Motor neuron (in vitro differentiated cells): Measurements from ENCODE around the gene TMEM161B. TPM values are rescaled to one million over a fixed set of nuclear protein-coding genes. Genes with fewer than 3 reads are reported as not detected.
A peak's percentile ranks its signal among the peaks of the same experiment; 100 is the strongest.
"Not testable (repeated sequence)": the region's sequence is repeated elsewhere in the genome, so short reads cannot be mapped to it uniquely, and the experiment has no call there.

Source experiments
- ATAC-seq, 8 experiments: fragments of 200-7000 bp; cut with Tn5 transposase; replicated peaks in 6 of 8; 2 replicates each; pipeline ENCODE4 v1.8.0; 2021; ENCODE audit warnings: mild to moderate bottlenecking in 8 of 8, moderate library complexity in 8 of 8
- H3K27ac ChIP-seq, 2 donors: fragments of 250-450 bp; sonication (Bioruptor Pico); 2 replicates each; pipeline ENCODE4 v1.9.0; 2021; ENCODE audit warnings: antibody characterized with exemption in 2 of 2, mild to moderate bottlenecking in 2 of 2, moderate library complexity in 1 of 2
- H3K4me1 ChIP-seq, 2 donors: fragments of 250-450 bp; sonication (Bioruptor Pico); replicated peaks in 1 of 2; 2 replicates each; pipeline ENCODE4 v1.6.1; 2021; ENCODE audit warnings: antibody characterized with exemption in 2 of 2, mild to moderate bottlenecking in 2 of 2, moderate library complexity in 1 of 2
- H3K4me3 ChIP-seq, 5 donors: fragments of 250-450 bp; sonication (Bioruptor Pico); 2 replicates each; pipeline ENCODE4 v1.9.0; 2021; ENCODE audit warnings: antibody characterized with exemption in 5 of 5, mild to moderate bottlenecking in 5 of 5, moderate library complexity in 4 of 5
- WGBS, 10 experiments: fragments of 450-650 bp; shearing (Covaris generic); methylation state at CpG; one replicate each; pipeline ENCODE4 v1.0.0; 2022; 5-methylcytosine and 5-hydroxymethylcytosine counted together
- in situ Hi-C, 9 experiments: fragments of 400-800 bp; cut with MboI; loops; one replicate each; pipeline ENCODE4 v1.15.0; 2021; ENCODE audit warnings: low sequenced_read_pairs in 9 of 9, low pct_unique_long_range_greater_than_20kb in 2 of 9; ENCODE audit not compliant: unreplicated experiment in 9 of 9
- total RNA-seq, 8 experiments: library from RNA; unstranded; fragments of 300-600 nt; gene quantifications; 2 replicates each; pipeline versions ENCODE4 v1.2.3 to v1.2.4, GENCODE V29; 2022

The TMEM161B gene
- total RNA-seq, 8 experiments from 2014 or later = 10.9 to 32.7 (median 23.0) TPM

GRCh38 chr5:88245241-88245892 is 23.3 kb downstream of the TMEM161B start:
- no peak overlapping the region for H3K4me3 ChIP-seq
- no peak overlapping the region for H3K27ac ChIP-seq
- no peaks in the 10 kb centered on the region for H3K4me1 ChIP-seq
- WGBS, 10 experiments = 85 to 100% (median 100%) methylated on average over 1 of the region's 1 CpG; no CpG with 5 or more reads in 3 of the 10 experiments
- in situ Hi-C loops = no loop called here
- no peak for ATAC-seq

- no peaks in the 10 kb centered on the region for H3K4me1 ChIP-seq
- in situ Hi-C loops = no loop called here
- 82 to 100% (median 93%) methylated on average over 1 to 2 of the region's 2 CpGs; no CpG with 5 or more reads in 3 of the 10 experiments for WGBS, 10 experiments
- no peak for ATAC-seq
- H3K4me3 ChIP-seq = no peak overlapping the region
- no peak overlapping the region for H3K27ac ChIP-seq
These were observed 24.0 kb downstream of the TMEM161B start for GRCh38 chr5:88244686-88245085.

- ATAC-seq = peak in 1 of 8 experiments; percentile 44
- H3K4me3 ChIP-seq, in situ Hi-C loops, H3K4me1 ChIP-seq, H3K27ac ChIP-seq: not testable (repeated sequence)
- 0 to 100% (median 83%) methylated on average over 1 to 2 of the region's 2 CpGs; no CpG with 5 or more reads in 4 of the 10 experiments for WGBS, 10 experiments
These were observed 25.2 kb downstream of the TMEM161B start for GRCh38 chr5:88243493-88243892.

- Histone ChIP-seq H3K27ac (no peak overlapping the region), H3K4me3 (no peak overlapping the region), H3K4me1 (no peaks in the 10 kb centered on the region)
- no peak for ATAC-seq
- WGBS, 10 experiments = 87 to 100% (median 95%) methylated on average over 3 to 4 of the region's 4 CpGs
- in situ Hi-C loops = no loop called here
These were observed 29.9 kb downstream of the TMEM161B start for GRCh38 chr5:88238732-88239131.

- ATAC-seq = no peak
- Histone ChIP-seq H3K27ac (no peak overlapping the region), H3K4me1 (no peaks in the 10 kb centered on the region), H3K4me3 (no peak overlapping the region)
- in situ Hi-C loops = no loop called here
- 91 to 100% (median 100%) methylated on average over 1 of the region's 1 CpG; no CpG with 5 or more reads in 3 of the 10 experiments for WGBS, 10 experiments
These were observed 31.6 kb downstream of the TMEM161B start for GRCh38 chr5:88236866-88237642.

GRCh38 chr5:88235828-88236227 is 32.8 kb downstream of the TMEM161B start:
- WGBS, 10 experiments = 58 to 100% (median 94%) methylated on average over 2 to 4 of the region's 4 CpGs
- in situ Hi-C loops = no loop called here
- no peak for ATAC-seq
- Histone ChIP-seq H3K27ac (no peak overlapping the region), H3K4me3 (no peak overlapping the region), H3K4me1 (no peaks in the 10 kb centered on the region)

GRCh38 chr5:88235346-88235745 is 33.3 kb downstream of the TMEM161B start:
- H3K4me3 ChIP-seq = no peak overlapping the region

GRCh38 chr5:88230546-88231066 is 38.0 kb downstream of the TMEM161B start:
- no peaks in the 10 kb centered on the region for H3K4me1 ChIP-seq
- WGBS, 10 experiments = 67 to 100% (median 89%) methylated on average over 1 of the region's 1 CpG; no CpG with 5 or more reads in 3 of the 10 experiments
- in situ Hi-C loops = no loop called here
- H3K4me3 ChIP-seq = no peak overlapping the region
- no peak for ATAC-seq
- H3K27ac ChIP-seq = no peak overlapping the region

More at GRCh38 chr5:88235346-88235745, 33.3 kb downstream of the TMEM161B start:
- Histone ChIP-seq H3K4me1 (no peaks in the 10 kb centered on the region), H3K27ac (no peak overlapping the region)
- in situ Hi-C loops = no loop called here
- no peak for ATAC-seq
- 0 to 80% (median 67%) methylated on average over 1 of the region's 1 CpG; no CpG with 5 or more reads in 7 of the 10 experiments for WGBS, 10 experiments

- H3K27ac ChIP-seq = no peak overlapping the region
- 77 to 100% (median 90%) methylated on average over 2 to 6 of the region's 6 CpGs for WGBS, 10 experiments
- H3K4me3 ChIP-seq = no peak overlapping the region
- H3K4me1 ChIP-seq = no peaks in the 10 kb centered on the region
- in situ Hi-C loops = no loop called here
- ATAC-seq = no peak
These were observed 41.7 kb downstream of the TMEM161B start for GRCh38 chr5:88226881-88227450.

GRCh38 chr5:88214655-88215054 is 54.0 kb downstream of the TMEM161B start:
- ATAC-seq = no peak
- in situ Hi-C loops = no loop called here
- Histone ChIP-seq H3K4me3 (no peak overlapping the region), H3K4me1 (peaks cover 12 to 13% of the 10 kb centered on the region in 2 donors), H3K27ac (peak overlapping the region in 1 of 2 donors; percentile 59)

GRCh38 chr5:88207575-88207974 is 61.1 kb downstream of the TMEM161B start:
- Histone ChIP-seq H3K4me3 (no peak overlapping the region), H3K4me1 (peaks cover 6 to 15% of the 10 kb centered on the region in 2 donors), H3K27ac (no peak overlapping the region)
- no peak for ATAC-seq
- 90 to 100% (median 100%) methylated on average over 1 to 3 of the region's 3 CpGs; no CpG with 5 or more reads in 2 of the 10 experiments for WGBS, 10 experiments
- in situ Hi-C loops = no loop called here

GRCh38 chr5:88203981-88204750 is 64.5 kb downstream of the TMEM161B start:
- Histone ChIP-seq H3K4me1 (peaks cover 6 to 24% of the 10 kb centered on the region in 2 donors), H3K27ac (peak overlapping the region; percentile 24 to 28), H3K4me3 (peak overlapping the region in 2 of 5 donors; percentile 4 to 9)
- 0 to 100% (median 24%) methylated on average over 2 to 5 of the region's 5 CpGs for WGBS, 10 experiments
- in situ Hi-C loops = no loop called here
- peak in 5 of 8 experiments; percentile 99 to 100 (median 100) for ATAC-seq
